AG04450 (cell line): ENCODE results near the gene TFAM. TPM values are rescaled to one million over a fixed set of nuclear protein-coding genes. Genes with fewer than 3 reads are reported as not detected.
"Not testable (repeated sequence)": the region's sequence is repeated elsewhere in the genome, so short reads cannot be mapped to it uniquely, and the experiment has no call there.

Source experiments
- CTCF ChIA-PET: fragments of 300-600, 350-600 bp; formaldehyde crosslinking; extraction: SDS; loops from one replicate; lab custom pipeline; 2022; ENCODE audit warnings: antibody characterized with exemption, inconsistent platforms; lab: Charles Lee
- POLR2A ChIA-PET: fragments of 350-600 bp; formaldehyde crosslinking; extraction: SDS; loops from one replicate; lab custom pipeline; 2021; ENCODE audit warnings: antibody characterized with exemption, inconsistent platforms; lab: Yijun Ruan, JAX
- DNase-seq: peaks from one replicate; pipeline ENCODE4 v3.0.0-alpha.2; 2011; ENCODE audit warnings: low read depth, low spot score
- H3K27ac ChIP-seq: one replicate; pipeline ENCODE4 v1.5.1; 2012; ENCODE audit warnings: low read depth, low read length, control low read depth
- H3K27me3 ChIP-seq: one replicate; pipeline ENCODE4 v1.6.0; 2012; ENCODE audit warnings: low read length; ENCODE audit not compliant: control insufficient read depth, insufficient read depth
- H3K4me3 ChIP-seq: 2 replicates; pipeline ENCODE4 v1.5.1; 2011; ENCODE audit warnings: mild to moderate bottlenecking, low read depth, low read length, control low read depth
- H3K9me3 ChIP-seq: 2 replicates; pipeline ENCODE4 v1.5.1; 2012; ENCODE audit warnings: low read length; ENCODE audit not compliant: control insufficient read depth, insufficient read depth
- polyA plus RNA-seq: library from polyadenylated mRNA; depleted of rRNA; stranded (reverse); fragments of >200 nt; gene quantifications from 2 replicates; pipeline ENCODE4 v1.2.3, GENCODE V29; 2011
- TF ChIP-seq, protein P1 (sequence below): IDR thresholded peaks from 2 replicates; pipeline ENCODE4 v1.5.1; 2011; ENCODE audit warnings: low read depth, low read length, control low read depth, inconsistent platforms

TFAM gene
- polyA plus RNA-seq, 1 experiment: 17.0 TPM

DNA sequence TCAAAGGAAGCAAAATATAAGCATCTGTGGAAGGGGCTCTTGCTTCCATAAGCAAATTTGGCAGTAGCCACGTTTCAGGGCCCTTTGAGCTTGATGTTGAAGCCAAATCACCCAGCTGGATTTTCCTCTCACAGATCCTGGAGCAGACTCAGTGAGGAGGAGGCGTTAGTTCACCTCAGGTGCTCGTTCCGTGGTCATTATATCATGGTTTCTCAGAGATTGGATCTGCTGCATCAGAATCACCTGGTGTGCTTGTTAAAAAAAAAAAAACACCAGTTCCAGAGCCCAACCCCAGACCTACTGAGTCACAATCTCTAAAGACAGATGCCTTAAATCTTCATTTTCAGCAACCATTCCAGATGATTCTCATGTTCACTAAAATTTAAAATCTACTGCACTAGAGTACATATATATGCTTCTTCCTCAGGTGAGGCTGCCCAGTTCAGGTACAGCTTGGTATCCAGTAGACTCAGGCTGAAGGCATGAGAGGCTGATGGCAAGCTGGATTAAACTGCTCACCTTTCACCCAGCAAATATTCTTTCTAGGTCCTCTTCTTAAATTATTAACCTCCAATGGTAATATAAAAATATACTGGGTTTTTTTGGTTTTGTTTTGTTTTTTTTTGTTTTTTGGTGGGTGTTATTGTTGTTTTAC, 24.9 kb downstream of the TFAM start:
- Histone ChIP-seq H3K4me3 (no peak overlapping the region), H3K27ac (no peak overlapping the region), H3K9me3 (no peaks in the 10 kb centered on the region), H3K27me3 (no peaks in the 10 kb centered on the region)
- POLR2A ChIA-PET: no interaction called here
- no peak for DNase-seq
- CTCF ChIA-PET: interaction anchor here (0.6 to 1.0 kb wide), 4 partner anchors 25 to 808 kb away, joined by 3 to 4 read pairs (median 4); partner anchors contain the start of gene TFAM
- TF ChIP-seq, protein P1, sequence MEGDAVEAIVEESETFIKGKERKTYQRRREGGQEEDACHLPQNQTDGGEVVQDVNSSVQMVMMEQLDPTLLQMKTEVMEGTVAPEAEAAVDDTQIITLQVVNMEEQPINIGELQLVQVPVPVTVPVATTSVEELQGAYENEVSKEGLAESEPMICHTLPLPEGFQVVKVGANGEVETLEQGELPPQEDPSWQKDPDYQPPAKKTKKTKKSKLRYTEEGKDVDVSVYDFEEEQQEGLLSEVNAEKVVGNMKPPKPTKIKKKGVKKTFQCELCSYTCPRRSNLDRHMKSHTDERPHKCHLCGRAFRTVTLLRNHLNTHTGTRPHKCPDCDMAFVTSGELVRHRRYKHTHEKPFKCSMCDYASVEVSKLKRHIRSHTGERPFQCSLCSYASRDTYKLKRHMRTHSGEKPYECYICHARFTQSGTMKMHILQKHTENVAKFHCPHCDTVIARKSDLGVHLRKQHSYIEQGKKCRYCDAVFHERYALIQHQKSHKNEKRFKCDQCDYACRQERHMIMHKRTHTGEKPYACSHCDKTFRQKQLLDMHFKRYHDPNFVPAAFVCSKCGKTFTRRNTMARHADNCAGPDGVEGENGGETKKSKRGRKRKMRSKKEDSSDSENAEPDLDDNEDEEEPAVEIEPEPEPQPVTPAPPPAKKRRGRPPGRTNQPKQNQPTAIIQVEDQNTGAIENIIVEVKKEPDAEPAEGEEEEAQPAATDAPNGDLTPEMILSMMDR: no peak

- no peak overlapping the region for H3K4me3 ChIP-seq
- peak; percentile 26 for DNase-seq
- no peaks in the 10 kb centered on the region for H3K9me3 ChIP-seq
- H3K27me3 ChIP-seq: no peaks in the 10 kb centered on the region
- H3K27ac ChIP-seq: no peak overlapping the region
- CTCF ChIA-PET: interaction anchor here (0.8 to 1.6 kb wide), 7 partner anchors 113 to 407 kb away, joined by 3 to 8 read pairs (median 5); no protein-coding TSS in a partner anchor
- TF ChIP-seq, protein P1: peak; percentile 26; the same call in 1 of the 2 replicates
- POLR2A ChIA-PET: interaction anchor here (1.2 kb wide), 1 partner anchor 371 kb away, joined by 3 read pairs; no protein-coding TSS in a partner anchor
These were observed 27.3 kb downstream of the TFAM start for GRCh38 chr10:58412502-58412961.

- POLR2A ChIA-PET: interaction anchor here (0.9 kb wide), 1 partner anchor 98 kb away, joined by 3 read pairs; no protein-coding TSS in a partner anchor
- no peaks in the 10 kb centered on the region for H3K9me3 ChIP-seq
- no peak overlapping the region for H3K4me3 ChIP-seq
- H3K27me3 ChIP-seq: no peaks in the 10 kb centered on the region
- no peak overlapping the region for H3K27ac ChIP-seq
- peak; percentile 50 for DNase-seq
- TF ChIP-seq, protein P1: peak; percentile 64
- CTCF ChIA-PET: interaction anchor here (0.6 to 3.2 kb wide), 58 partner anchors 9 to 1942 kb away, joined by 3 to 43 read pairs (median 4); partner anchors contain the start of gene BICC1
These were observed 29.2 kb downstream of the TFAM start for GRCh38 chr10:58414270-58415041.

DNA sequence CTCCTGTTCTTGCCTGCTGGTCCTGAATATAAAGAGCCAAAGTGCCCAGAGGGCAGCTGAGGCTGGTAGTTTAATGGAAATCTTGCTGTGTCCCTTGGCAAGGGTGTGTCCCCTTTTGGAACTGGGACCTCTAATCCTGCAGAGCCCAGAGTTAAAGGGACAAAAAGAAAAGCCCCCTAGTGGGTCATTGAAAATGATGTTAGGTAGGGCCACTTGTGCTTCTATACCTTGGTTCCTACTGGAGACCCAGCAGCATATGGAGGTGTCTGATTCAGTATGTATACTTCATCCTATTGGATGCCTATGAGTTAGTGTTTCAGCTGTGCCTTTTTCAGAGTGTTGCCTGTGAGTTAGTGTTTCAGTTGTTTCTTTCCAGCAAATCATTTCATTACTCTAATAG, 30.5 kb downstream of the TFAM start:
- CTCF ChIA-PET: interaction anchor here (1.1 to 3.2 kb wide), 12 partner anchors 12 to 366 kb away, joined by 3 to 43 read pairs (median 8); no protein-coding TSS in a partner anchor
- H3K9me3 ChIP-seq: no peaks in the 10 kb centered on the region
- DNase-seq: no peak
- H3K27me3 ChIP-seq: no peaks in the 10 kb centered on the region
- H3K4me3 ChIP-seq: no peak overlapping the region
- POLR2A ChIA-PET: no interaction called here
- no peak overlapping the region for H3K27ac ChIP-seq
- TF ChIP-seq, protein P1: no peak

DNA sequence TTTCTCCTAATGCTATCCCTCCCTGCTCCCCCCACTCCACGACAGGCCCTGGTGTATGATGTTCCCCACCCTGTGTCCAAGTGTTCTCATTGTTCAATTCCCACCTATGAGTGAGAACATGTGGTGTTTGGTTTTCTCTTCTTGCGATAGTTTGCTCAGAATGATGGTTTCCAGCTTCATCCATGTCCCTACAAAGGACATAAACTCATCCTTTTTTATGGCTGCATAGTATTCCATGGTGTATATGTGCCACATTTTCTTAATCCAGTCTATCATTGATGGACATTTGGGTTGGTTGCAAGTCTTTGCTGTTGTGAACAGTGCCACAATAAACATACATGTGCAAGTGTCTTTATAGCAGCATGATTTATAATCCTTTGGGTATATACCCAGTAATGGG, 32.7 kb downstream of the TFAM start:
- DNase-seq, CTCF ChIA-PET, H3K27me3 ChIP-seq, H3K4me3 ChIP-seq, POLR2A ChIA-PET, H3K27ac ChIP-seq, H3K9me3 ChIP-seq: not testable (repeated sequence)
